ENCODE data around the gene TAF11L2. TPM values are rescaled to one million over a fixed set of nuclear protein-coding genes. Genes with fewer than 3 reads are reported as not detected.

The TAF11L2 gene
- total and polyA plus RNA-seq, 2 of the 4 experiments (the other 2 are of a cell fraction) = not detected

GRCh38 chr5:17463653-17464052, 34.4 kb upstream of the TAF11L2 start:
- ChIA-PET CTCF (no interaction called here), POLR2A (ENCODE audit: unreplicated experiment) (no interaction called here)
- Histone ChIP-seq H3K27ac (ENCODE audit: insufficient read depth, low read length) (no peak overlapping the region), H4K5ac (ENCODE audit: low read depth, low read length) (no peak overlapping the region), H2BK120ac (ENCODE audit: low read depth, low read length) (no peak overlapping the region), H2AK9ac (replicated peaks; ENCODE audit: low read depth, low read length, poor library complexity) (no peak overlapping the region), H2BK20ac (ENCODE audit: low read depth, low read length) (no peak overlapping the region), H3K9me3 (ENCODE audit: control insufficient read depth, insufficient read depth, low read length) (peaks cover 3% of the 10 kb centered on the region; the same call in 1 of the 2 replicates), H3K56ac (ENCODE audit: extremely low read depth, insufficient read depth, low read length) (no peak overlapping the region), H3K79me1 (ENCODE audit: low read depth in 1 of 2, low read length in 2 of 2) (no peaks in the 10 kb centered on the region), H2AFZ (replicated peaks; ENCODE audit: low read length, poor library complexity) (no peak overlapping the region), H2BK5ac (ENCODE audit: low read depth, low read length, poor library complexity, severe bottlenecking) (no peak overlapping the region), H2AK5ac (ENCODE audit: low read depth, low read length) (no peak overlapping the region), H3K27me3 (ENCODE audit: control insufficient read depth, insufficient read depth, low read length) (no peaks in the 10 kb centered on the region; the same call in none of the 2 replicates), H3K14ac (replicated peaks; ENCODE audit: low read depth, low read length) (no peak overlapping the region), H2BK15ac (ENCODE audit: low read depth, low read length) (no peak overlapping the region), H4K91ac (ENCODE audit: insufficient read depth, low read depth, low read length) (no peak overlapping the region), H3K4me1 (ENCODE audit: control insufficient read depth, insufficient read depth, low read length) (no peaks in the 10 kb centered on the region), H3K36me3 (ENCODE audit: control insufficient read depth, insufficient read depth, low read length) (no peaks in the 10 kb centered on the region), H3K4me2 (ENCODE audit: low read depth, low read length) (no peak overlapping the region), H3K23ac (ENCODE audit: low read depth, low read length) (no peak overlapping the region), H3K18ac (ENCODE audit: low read depth, low read length) (no peak overlapping the region), H4K8ac (ENCODE audit: low read depth in 2 of 2, low read length in 2 of 2) (no peak overlapping the region), H4K20me1 (ENCODE audit: insufficient read depth, low read length) (no peaks in the 10 kb centered on the region), H3K9me1 (ENCODE audit: insufficient read depth, low read length) (no peaks in the 10 kb centered on the region), H3K4ac (ENCODE audit: low read depth, low read length) (no peak overlapping the region), H3K4me3 (ENCODE audit: insufficient read depth, low read depth, low read length) (no peak overlapping the region), H3K9ac (ENCODE audit: low read depth, low read length) (no peak overlapping the region)
- ATAC-seq (ENCODE audit: low read depth) (no peak), DNase-seq (no peak)
- TF ChIP-seq FOS (IDR thresholded peaks at IDR 0.05; ENCODE audit: low read depth, low read length) (no peak), USF2 (IDR thresholded peaks at IDR 0.05; ENCODE audit: low read depth, low read length) (no peak), SMC3 (IDR thresholded peaks at IDR 0.05; ENCODE audit: low read depth, low read length) (no peak), NFE2L2 (IDR thresholded peaks at IDR 0.05; ENCODE audit: low read depth, low read length) (no peak), CTCF (conservative IDR thresholded peaks at IDR 0.05; ENCODE audit: low read depth, low read length) (no peak), BHLHE40 (IDR thresholded peaks at IDR 0.05; ENCODE audit: low read depth, low read length) (no peak), RFX5 (IDR thresholded peaks at IDR 0.05; ENCODE audit: low read depth, low read length) (no peak), MAFK (IDR thresholded peaks at IDR 0.05; ENCODE audit: low read depth, low read length) (no peak), ELK1 (IDR thresholded peaks at IDR 0.05; ENCODE audit: borderline replicate concordance, low read depth, low read length) (no peak), MAZ (IDR thresholded peaks at IDR 0.05; ENCODE audit: borderline replicate concordance, low read depth, low read length) (no peak), CEBPB (IDR thresholded peaks at IDR 0.05; ENCODE audit: low read depth, low read length) (no peak), CHD1 (IDR thresholded peaks at IDR 0.05; ENCODE audit: low read depth, low read length) (no peak), MXI1 (IDR thresholded peaks at IDR 0.05; ENCODE audit: borderline replicate concordance, low read depth, low read length) (no peak), POLR2A (IDR thresholded peaks at IDR 0.05; ENCODE audit: low read depth, low read length) (no peak), RCOR1 (IDR thresholded peaks at IDR 0.05; ENCODE audit: insufficient replicate concordance, low read length) (no peak), RAD21 (IDR thresholded peaks at IDR 0.05; ENCODE audit: low read length) (no peak)
- intact Hi-C loops (cut with micrococcal nuclease) (no loop called here), dilution Hi-C loops (cut with HindIII; ENCODE audit: low sequenced_read_pairs, unreplicated experiment) (no loop called here), in situ Hi-C loops (cut with MboI; ENCODE audit: low sequenced_read_pairs) (no loop called here)
- no TSS peak for BruUV-seq (replicated peaks)
- 83% methylated on average over 1 of the region's 5 CpGs; no CpG with 5 or more reads in 1 of the 2 experiments for WGBS, 2 experiments (ENCODE audit: extremely low coverage in 2 of 2, insufficient read length in 1 of 2)

Measured in IMR-90 (cell line).